GM19372 (cell line): Measurements from ENCODE around the gene KLHDC7B.

ENCODE experiments used
- ATAC-seq: cut with Tn5 transposase; IDR thresholded peaks from one replicate; pipeline ENCODE4 v1.9.1; 2021; ENCODE audit warnings: mild to moderate bottlenecking, low read depth, moderate library complexity; ENCODE audit not compliant: unreplicated experiment

The KLHDC7B gene

DNA sequence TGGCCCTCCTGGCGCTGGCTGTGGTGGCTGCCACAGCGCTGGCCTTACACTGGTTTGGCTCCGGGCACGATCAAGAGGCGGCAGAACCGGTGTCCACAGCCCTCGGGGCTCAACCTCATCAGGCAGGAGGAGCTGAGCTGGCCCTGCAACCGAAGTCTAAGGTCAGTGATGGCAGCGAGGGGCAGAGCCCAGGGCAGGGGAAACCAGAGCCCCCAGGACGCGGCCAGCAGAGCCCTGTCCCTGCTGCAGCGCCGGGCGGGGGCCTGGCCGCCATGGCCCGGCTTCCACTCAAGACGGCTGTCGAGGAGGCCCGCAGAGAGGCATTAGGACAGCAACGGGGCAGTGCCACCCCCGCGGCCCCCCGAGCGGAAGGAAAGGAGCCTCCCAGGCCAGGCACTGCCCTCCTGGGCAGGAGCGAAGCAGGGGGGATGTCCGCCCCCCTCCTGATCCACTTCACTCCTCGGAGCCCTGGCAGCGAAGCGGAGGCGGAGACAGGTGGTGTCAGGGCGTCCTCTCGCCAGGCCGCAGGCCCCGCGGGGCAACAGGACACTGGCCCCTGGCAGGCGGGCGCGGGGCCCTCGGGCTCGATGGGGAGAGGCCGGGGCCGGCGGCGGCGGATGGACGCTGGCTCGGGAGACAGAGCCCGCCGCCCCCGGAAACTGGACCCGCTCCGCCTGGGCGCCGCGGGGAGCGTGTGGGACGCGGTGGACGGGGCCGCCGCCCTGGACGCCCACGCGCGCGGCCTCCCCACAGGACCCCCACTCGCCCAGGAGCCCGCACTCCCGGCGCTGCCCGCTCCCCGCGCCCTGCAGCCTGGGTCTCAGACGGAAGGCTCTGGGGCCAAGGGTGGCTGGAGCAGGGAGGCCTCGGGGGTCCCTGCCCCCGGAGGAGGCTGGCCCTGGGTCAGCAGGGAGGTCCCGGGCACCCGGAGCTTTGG, 895 bp downstream of the KLHDC7B start:
- ATAC-seq: no peak

DNA sequence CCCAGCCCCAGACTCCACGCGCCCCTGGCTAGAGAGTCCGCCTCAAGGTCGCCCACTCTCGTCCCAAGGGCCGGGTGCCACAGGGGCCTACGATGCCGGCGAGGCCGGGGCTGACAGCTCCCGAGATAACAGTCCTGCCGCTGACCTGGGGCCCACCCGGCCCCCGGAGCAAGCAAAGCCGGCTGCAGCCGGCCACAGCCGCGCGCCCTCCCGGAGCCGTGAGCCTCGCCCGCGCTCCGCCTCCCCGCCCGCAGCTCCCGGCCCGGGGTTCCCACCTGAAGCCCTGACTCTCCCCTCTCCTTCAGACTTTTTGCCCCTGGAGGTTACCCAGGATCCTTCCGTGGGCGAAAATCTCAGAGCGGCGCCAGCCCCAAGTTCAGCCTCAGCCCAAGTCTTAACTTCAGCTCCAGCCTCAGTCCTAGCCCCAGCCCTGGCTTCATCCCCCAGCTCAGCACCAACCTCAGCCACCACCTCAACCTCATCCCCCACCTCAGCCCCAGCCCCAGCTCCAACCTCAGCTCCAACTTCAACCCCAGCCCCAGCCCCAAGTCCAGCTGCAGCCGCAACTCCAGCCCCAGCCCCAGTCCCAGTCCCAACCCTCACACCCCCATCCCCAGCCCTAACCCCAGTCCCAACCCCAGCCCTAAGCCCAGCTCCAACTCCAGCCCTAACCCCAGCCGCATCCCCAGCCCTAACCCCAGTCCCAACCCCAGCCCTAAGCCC, 1.7 kb downstream of the KLHDC7B start:
- ATAC-seq: no peak

DNA sequence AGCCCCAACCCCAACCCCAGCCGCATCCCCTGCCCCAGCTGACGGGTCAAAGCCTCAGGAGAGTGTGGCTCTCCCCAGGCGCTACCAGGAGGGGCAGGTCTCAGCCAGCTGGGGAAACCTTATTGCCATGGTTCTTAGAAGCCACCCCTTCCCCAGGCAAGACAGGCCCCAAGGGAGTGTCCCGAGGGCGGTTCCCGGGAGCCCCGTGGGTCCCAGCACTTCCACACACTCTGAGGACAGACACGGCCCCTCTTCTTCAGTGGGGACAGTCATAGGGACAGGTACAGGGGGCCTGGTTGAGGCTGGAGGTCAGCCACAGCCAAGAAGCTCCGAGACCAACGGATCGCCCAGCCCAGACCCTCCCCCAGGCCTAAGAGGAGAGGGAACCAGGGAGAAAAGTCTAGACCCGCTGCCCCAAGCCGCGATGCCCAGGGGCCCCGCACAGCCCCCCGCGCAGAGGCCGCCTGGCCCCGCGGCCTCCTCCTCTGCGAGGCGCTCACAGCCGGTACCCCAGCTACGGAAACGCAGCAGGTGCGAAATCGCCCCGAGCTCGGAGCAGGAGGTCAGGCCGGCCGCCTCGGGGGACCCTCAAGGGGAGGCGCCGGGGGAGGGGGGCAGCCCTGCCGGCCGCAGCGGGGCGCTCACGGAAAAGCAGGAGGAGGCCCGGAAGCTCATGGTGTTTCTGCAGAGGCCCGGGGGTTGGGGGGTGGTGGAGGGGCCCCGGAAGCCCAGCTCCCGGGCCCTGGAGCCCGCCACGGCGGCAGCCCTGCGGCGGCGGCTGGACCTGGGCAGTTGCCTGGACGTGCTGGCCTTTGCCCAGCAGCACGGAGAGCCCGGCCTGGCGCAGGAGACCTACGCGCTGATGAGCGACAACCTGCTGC, 2.6 kb downstream of the KLHDC7B start:
- no peak for ATAC-seq

DNA sequence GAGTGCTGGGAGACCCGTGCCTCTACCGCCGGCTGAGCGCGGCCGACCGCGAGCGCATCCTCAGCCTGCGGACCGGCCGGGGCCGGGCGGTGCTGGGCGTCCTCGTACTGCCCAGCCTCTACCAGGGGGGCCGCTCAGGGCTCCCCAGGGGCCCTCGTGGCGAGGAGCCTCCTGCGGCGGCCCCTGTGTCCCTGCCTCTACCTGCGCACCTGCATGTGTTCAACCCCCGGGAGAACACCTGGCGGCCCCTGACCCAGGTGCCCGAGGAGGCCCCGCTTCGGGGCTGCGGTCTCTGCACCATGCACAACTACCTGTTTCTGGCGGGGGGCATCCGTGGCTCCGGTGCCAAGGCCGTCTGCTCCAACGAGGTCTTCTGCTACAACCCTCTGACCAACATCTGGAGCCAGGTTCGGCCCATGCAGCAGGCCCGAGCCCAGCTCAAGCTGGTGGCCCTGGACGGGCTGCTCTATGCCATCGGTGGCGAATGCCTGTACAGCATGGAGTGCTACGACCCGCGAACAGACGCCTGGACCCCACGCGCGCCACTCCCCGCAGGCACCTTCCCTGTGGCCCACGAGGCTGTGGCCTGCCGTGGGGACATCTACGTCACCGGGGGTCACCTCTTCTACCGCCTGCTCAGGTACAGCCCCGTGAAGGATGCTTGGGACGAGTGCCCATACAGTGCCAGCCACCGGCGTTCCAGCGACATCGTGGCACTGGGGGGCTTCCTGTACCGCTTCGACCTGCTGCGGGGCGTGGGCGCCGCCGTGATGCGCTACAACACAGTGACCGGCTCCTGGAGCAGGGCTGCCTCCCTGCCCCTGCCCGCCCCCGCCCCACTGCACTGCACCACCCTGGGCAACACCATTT, 3.5 kb downstream of the KLHDC7B start:
- no peak for ATAC-seq

DNA sequence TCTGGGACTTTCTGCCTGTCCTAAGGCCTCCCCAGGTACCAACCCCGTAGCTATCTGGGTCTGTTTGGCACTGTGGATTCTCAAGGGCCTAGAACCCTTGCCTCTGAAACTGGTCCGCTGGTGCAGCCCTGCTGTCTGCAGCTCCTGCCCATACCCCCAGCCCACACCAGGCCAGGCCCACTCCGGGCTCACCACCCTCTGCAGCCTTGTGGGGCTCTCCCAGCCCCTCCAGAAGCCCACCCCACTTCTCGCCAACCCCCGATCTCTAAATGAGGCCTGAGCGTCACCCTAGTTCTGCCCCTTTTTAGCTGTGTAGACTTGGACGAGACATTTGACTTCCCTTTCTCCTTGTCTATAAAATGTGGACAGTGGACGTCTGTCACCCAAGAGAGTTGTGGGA, 4.7 kb downstream of the KLHDC7B start:
- ATAC-seq: no peak

DNA sequence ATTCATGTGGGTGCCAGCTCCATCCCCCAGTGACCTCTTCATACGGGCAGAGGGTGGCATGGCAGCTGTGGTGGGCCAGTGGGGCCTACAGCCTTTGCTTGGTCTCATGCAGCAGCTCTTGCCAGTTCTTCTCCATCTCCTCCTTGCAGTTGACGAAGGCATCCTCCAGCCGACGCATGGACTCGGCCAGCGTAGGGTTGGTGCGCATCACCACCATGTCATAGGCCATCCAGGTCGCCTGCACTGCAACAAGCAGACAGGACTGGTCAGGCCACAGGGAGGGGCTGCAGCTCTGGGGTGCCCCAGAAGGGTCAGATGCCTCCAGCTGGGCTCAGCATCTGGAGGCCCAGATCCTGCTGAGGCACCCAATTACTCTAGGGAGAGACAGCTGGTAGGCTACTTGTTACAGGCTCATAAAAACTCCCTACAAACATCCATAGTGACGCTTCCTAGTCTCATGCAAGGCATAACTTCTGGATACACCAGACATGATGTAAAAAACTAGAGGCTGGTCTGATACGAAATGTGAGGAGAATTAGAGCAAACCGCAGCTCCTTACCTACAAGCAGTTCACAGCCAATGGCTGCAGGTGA, 5.6 kb downstream of the KLHDC7B start:
- no peak for ATAC-seq

DNA sequence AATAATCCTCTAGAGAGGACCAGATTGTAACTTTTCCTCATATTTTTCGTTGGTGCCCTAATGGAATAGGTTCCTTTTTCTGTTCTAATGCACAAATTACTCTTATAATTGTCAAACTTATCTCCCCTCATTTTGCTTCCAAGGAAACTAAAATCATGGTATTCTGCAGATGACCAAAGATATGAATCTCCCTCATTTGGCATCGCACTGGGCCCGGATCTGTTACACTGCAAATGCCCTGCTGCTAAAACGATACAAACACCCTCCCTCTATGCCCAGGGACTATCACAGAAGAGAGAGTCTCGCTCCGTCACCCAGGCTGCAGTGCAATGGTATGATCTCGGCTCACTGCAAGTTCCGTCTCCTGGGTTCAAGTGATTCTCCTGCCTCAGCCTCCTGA, 7.6 kb downstream of the KLHDC7B start:
- ATAC-seq: no peak

DNA sequence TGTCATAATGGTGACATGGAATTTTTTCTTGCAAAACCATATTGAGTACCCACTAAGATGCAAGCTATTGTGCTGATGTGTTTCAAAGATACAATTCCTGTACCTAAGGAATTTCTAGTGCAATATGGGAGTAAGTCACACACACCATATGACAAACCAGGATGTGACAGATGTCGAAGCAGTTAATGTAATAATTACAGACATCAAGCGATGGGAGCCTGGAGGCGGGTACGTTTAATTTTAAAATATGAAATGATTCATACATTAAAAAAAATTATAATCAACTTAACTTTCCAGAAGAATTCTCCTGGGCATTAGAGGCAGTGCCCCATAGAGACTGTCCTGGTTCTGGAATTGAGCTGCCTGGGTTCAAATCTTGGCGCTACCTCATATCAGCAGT, 11.0 kb downstream of the KLHDC7B start:
- no peak for ATAC-seq

DNA sequence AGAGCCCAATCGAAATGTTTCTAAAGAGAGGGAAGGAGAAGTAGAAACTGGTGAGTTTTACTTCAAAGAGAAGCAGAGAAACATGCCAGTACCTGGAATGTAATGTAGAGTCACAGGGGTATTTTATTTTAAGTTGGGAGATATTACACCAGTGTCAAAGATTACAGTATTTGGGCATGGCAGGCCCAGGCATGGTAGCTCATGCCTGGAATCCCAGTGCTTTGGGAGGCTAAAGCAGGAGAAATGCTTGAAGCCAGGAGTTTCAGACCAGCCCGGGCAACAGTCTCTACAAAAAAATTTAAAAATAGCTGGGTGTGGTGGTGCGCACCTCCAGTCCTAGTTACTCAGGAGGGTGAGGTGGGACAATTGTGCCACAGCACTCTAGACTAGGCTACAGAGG, 14.3 kb downstream of the KLHDC7B start:
- ATAC-seq: no peak

DNA sequence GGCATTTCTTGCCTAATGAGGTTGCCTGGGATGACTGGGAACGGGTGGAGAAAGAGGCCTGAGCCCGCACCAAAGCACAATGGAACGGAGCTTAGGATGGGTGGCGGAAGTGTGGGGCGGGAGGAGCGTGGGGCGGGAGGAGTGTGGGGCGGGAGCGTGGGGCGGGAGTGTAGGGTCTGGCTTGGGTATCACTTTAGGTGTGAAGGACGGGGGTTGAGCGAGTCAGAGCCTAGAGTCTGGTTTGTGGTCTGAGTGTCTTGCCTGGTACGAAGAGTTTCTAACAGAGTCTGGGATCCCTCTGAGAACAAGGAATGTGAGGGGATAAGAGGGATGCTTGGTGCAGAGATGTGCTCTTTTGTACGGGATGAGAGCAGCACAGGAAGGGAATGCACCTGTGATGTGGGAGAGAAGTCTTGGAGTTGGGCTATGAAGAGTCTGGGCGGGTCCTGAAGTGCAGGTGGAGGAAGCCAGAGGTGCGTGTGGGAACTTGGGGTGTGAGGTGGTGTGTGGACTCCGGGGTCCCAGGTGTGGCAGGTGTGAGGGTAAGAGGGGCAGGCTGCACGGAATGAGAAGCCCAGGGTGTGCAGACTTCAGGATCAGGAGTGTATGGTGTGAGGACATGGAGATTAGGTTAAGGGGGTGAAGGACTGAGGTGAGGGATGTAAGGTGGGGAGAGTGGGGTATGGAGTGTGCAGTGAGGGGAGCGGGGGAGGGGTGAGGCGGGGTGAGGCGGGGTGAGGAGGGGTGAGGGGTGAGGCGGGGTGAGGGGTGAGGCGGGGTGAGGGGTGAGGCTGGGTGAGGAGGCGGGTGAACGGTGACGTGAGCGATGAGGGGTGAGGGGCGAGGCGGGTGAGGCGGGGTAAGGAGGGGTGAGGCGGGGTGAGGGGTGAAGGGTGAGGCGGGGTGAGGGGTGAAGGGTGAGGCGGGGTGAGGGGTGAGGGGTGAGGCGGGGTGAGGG, 16.0 kb downstream of the KLHDC7B start:
- ATAC-seq: no peak

DNA sequence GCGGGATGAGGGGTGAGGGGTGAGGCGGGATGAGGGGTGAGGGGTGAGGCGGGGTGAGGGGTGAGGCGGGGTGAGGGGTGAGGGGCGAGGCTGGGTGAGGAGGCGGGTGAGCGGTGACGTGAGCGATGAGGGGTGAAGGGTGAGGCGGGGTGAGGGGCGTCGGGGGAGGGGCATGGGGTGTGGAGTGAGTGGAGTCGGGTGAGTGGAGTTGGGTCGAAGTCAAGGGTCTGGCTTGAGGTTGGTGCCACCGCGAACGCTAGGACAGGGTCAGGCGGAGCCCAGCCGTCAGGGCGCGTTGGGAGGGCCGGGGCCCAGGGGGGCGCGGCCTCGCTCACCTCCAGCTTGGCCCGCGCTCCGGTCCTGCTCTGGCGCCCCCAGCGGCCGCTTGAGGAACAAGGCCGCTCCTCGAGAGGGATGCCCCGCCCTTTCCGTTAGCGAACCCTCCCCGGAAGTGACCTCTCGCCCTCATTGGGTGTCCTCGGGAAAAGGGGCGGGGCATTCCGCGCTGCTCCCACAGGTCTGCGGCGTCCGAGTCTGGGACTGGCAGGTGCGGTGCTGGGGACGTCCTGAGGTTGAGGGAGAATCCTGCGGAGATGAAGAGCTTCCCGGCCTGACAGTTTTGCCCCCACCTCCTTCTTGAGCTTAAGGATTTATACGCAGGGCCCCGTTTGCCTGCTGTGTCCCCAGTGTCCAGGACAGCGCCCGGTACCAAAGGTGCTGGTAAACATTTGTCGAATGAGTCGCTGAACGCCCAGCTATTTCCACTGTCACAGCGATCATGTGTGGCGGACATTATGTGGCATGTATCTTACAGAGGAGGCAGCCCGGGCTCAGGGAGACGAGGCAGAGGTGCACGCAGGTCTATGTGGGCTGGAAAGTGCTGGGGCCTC, 17.1 kb downstream of the KLHDC7B start, which contains the start of gene SYCE3:
Gene SYCE3 (minus strand): TSS at position 397 of the 890 bp plus-strand sequence. CDS start 6,514 bp downstream, outside the sequence.
- peak; percentile 98 for ATAC-seq

DNA sequence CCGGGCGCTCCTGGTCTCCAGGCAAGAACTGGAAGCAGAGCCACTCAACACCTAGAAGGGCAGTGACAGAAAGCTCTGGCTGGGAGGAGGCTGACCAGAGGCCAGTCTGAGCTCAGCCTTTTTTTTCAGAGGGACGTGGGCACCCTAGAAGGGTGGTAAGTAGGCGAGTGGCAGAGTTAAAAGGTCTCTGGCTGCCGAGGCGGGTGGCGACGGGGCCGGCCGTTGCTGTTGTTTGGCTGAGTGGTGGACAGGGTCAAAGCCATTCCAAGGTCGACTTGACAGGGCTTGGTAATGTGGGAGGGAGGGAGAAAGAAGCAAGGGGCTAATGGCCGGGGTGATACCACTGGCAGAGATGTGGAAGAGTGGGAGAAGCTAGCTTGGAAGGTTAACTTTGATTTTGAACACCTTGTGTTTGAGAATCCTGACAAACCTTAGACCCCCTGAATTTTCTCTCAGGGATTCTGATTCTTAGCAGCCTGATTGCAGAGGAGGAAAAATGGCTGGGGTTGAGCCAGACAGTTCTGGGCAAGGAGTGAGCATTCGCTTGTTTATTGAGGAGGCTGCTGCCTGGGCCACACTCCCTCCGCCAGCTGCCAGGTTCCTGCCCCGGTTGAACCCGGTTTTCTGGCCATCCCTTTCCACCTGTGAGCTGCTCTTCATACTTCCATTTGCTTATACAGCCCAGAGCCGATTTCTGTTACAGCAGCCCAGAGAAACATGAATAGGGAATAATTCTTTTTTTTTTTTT, 17.9 kb downstream of the KLHDC7B start:
- ATAC-seq: no peak

DNA sequence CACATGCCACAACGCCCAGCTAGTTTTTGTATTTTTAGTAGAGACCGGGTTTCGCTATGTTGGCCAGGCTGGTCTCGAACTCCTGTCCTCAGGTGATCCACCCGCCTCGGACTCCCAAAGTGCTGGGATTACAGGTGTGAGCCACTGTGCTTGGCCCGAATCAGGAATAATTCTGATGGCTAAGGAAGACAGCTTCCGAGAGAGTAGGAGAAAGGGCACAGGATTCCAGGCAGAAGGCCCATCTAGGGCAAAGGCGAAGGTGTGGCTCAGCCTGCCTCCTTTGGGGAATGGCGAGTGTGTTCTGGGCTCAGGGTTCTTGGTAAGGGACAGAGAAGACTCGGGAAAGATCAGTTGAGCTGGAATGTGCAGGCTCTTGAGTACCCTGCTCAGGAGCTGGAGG, 18.6 kb downstream of the KLHDC7B start:
- ATAC-seq: no peak

DNA sequence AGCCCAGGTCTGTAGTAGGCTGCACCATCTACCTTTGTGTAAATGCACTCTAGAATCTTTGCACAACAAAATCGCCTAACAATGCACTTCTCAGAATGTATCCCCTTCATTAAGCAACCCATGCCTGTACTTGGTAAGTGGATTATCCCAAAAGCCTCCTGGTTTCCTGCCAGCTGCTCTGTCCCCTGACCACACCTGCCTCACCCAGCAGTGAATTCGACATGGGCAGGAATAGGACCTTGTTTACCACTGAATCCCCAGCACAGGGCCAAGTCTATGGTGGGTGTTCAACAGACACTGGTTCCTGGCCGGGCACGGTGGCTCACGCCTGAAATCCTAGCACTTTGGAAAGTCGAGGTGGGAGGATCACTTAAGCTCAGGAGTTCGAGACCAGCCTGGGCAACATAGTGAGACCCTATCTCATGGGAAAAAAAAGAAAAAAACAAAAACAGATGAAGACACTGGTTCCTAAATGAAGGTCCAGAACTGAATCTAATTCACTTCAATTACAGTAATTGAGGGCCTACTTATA, 22.1 kb downstream of the KLHDC7B start:
- no peak for ATAC-seq

DNA sequence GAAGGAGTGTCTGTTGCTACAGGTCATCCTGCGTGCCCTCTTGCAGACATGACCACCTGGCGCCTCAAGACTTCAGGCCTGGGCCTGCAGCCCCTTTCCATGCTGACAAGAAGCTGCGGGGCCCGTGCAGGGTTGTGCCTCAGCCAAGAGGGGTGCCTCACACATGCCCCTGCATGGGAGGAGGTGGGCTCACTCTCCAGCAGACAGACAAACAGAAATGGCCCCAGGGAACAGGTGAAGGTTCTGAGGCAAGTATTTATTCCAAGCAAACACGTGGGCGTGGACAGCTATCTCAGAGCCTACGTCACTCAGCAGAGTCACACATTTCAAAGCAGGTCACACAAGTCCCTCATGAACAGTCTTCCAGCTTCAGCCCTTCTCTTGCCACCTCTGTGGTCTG, 22.9 kb downstream of the KLHDC7B start:
- ATAC-seq: no peak

DNA sequence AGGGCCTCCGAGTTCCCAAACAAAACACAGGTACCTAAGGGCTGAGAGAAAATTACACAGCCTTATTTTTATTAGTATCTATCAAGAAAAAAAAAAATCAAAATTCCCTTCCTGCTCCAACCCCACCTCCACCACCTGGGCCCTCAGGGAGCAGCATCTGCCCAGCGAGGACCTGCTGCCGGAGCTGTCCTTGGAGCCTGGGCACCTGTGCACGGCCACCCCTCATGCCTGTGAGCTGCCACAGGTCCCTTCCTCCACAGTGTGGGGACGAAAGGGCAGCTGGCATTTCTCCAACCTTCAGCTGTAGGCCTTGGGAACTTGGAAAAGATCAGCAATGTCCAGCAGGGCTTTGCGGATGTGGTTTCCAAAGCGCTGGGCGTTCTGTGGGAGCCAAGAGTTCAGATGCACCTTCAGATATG, 23.4 kb downstream of the KLHDC7B start:
- no peak for ATAC-seq
